Measurements from ENCODE around the gene WDR70.

- TF ChIP-seq EZH2phosphoT487 (conservative IDR thresholded peaks at IDR 0.05; ENCODE audit: low read length) (no peak), CTCF (IDR thresholded peaks at IDR 0.05; ENCODE audit: insufficient read depth, low read length, poor library complexity, severe bottlenecking) (no peak)
Measured at GRCh38 chr5:37532976-37533740, 154.0 kb downstream of the WDR70 start.
